ENCODE results near the gene NFS1. TPM values are rescaled to one million over a fixed set of nuclear protein-coding genes. Genes with fewer than 3 reads are reported as not detected.
"Not testable (repeated sequence)": the region's sequence is repeated elsewhere in the genome, so short reads cannot be mapped to it uniquely, and the experiment has no call there.

The NFS1 gene
- polyA plus RNA-seq, 2 of the 4 experiments (the other 2 are of a cell fraction), result 44.0 to 50.5 TPM

DNA sequence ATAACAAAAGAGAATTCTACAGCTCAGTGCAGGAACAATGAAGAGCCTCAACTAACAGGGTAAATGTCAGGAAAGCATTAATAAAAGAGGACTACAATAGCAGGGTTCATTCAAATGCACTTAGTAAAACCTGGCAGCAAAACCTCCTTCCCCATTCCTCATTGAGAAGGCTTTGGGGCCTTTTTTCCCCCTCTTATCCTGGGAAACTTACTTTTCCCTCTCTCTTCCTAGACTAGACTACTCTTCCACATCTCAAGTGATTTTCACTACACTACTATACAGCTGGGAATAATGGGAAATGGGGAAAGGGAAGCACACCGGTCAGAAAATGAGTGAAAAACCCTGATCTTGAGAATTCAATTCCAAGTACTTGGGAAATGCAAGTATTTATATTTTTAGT is 10.1 kb upstream of the NFS1 start:
- WGBS (ENCODE audit: missing lambda C conversion rate), result 90% methylated on average over 1 of the region's 1 CpG
- POLR2A ChIA-PET, result no interaction called here
- Histone ChIP-seq H3K4me2 (no peak overlapping the region), H3K9me3 (no peaks in the 10 kb centered on the region), H3K4me1 (peaks cover 20% of the 10 kb centered on the region; the same call in 1 of the 3 replicates), H3K4me3 (no peak overlapping the region), H3K27ac (no peak overlapping the region)
- ATAC-seq (no peak; a peak in 1 of 6 replicates), FAIRE-seq (no peak), DNase-seq (ENCODE audit: low read depth in 1 of 2, low spot score in 1 of 2) (no peak)
- CTCF ChIA-PET, result interaction anchor here (2.3 to 3.7 kb wide), 3 partner anchors 8 to 175 kb away, joined by 8 to 15 read pairs (median 8); no protein-coding TSS in a partner anchor
- TF ChIP-seq FOSB (CRISPR knock-in tag; IDR thresholded peaks at IDR 0.05), result no peak
- no peak for TF ChIP-seq JUNB (IDR thresholded peaks at IDR 0.05)
- no peak for TF ChIP-seq JUN (IDR thresholded peaks at IDR 0.05)
- no peak for TF ChIP-seq CBX2 (IDR thresholded peaks at IDR 0.05; ENCODE audit: borderline replicate concordance, low read depth)
- TF ChIP-seq ZSCAN20 (CRISPR knock-in tag; IDR thresholded peaks at IDR 0.05), result no peak
- no peak for TF ChIP-seq KDM1A (IDR thresholded peaks at IDR 0.05; ENCODE audit: low read depth)
- TF ChIP-seq FOXS1 (CRISPR knock-in tag; IDR thresholded peaks at IDR 0.05), result no peak
- TF ChIP-seq TP53 (CRISPR knock-in tag; IDR thresholded peaks at IDR 0.05), result no peak
- TF ChIP-seq MAFK (IDR thresholded peaks at IDR 0.05; ENCODE audit: partially characterized antibody), result no peak
- TF ChIP-seq RNF2 (IDR thresholded peaks at IDR 0.05; ENCODE audit: borderline replicate concordance, low read depth), result no peak
- TF ChIP-seq RAD21 (conservative IDR thresholded peaks at IDR 0.05 in 1 of 2, IDR thresholded peaks at IDR 0.05 in 1 of 2), result no peak
- TF ChIP-seq EP300 (IDR thresholded peaks at IDR 0.05), result no peak
- TF ChIP-seq POLR2AphosphoS2 (conservative IDR thresholded peaks at IDR 0.05; ENCODE audit: low read length), result no peak; the same call in 1 of the 2 replicates
- no peak for TF ChIP-seq HOXA7 (CRISPR knock-in tag; IDR thresholded peaks at IDR 0.05)
- TF ChIP-seq, protein P1, sequence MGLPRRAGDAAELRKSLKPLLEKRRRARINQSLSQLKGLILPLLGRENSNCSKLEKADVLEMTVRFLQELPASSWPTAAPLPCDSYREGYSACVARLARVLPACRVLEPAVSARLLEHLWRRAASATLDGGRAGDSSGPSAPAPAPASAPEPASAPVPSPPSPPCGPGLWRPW (IDR thresholded peaks at IDR 0.05), result no peak
- no peak for TF ChIP-seq MYC (IDR thresholded peaks at IDR 0.05; ENCODE audit: borderline replicate concordance, low read length)
- no peak for TF ChIP-seq KDM5A (IDR thresholded peaks at IDR 0.05)

- ChIA-PET POLR2A (interaction anchor here (0.9 to 1.9 kb wide), 3 partner anchors 9 to 245 kb away, joined by 5 to 8 read pairs (median 6); partner anchors contain the start of genes NFS1, ROMO1 and SCAND1), CTCF (interaction anchor here (1.5 to 3.7 kb wide), 3 partner anchors 11 to 176 kb away, joined by 5 to 15 read pairs (median 8); no protein-coding TSS in a partner anchor)
- Histone ChIP-seq H3K4me2 (no peak overlapping the region), H3K4me1 (peaks cover 20% of the 10 kb centered on the region; the same call in 1 of the 3 replicates), H3K27ac (no peak overlapping the region), H3K9me3 (no peaks in the 10 kb centered on the region), H3K4me3 (no peak overlapping the region)
- FAIRE-seq, result no peak
- no peak for ATAC-seq
- no peak for DNase-seq (ENCODE audit: low read depth in 1 of 2, low spot score in 1 of 2)
- no peak for TF ChIP-seq ATOH8 (CRISPR knock-in tag; IDR thresholded peaks at IDR 0.05; ENCODE audit: low read depth)
- TF ChIP-seq POLR2A (IDR thresholded peaks at IDR 0.05; ENCODE audit: low read length), result no peak
- no peak for TF ChIP-seq TP53 (CRISPR knock-in tag; IDR thresholded peaks at IDR 0.05)
- no peak for TF ChIP-seq CHD2 (IDR thresholded peaks at IDR 0.05; ENCODE audit: low read length, partially characterized antibody)
- TF ChIP-seq ESRRA (IDR thresholded peaks at IDR 0.05; ENCODE audit: borderline replicate concordance, low read length), result no peak
- no peak for TF ChIP-seq CBX8 (IDR thresholded peaks at IDR 0.05)
- TF ChIP-seq MAZ (IDR thresholded peaks at IDR 0.05; ENCODE audit: borderline replicate concordance, low read depth, low read length), result no peak
- no peak for TF ChIP-seq GATA3 (IDR thresholded peaks at IDR 0.05; ENCODE audit: borderline replicate concordance)
- TF ChIP-seq ZC3H11A (IDR thresholded peaks at IDR 0.05), result no peak
- no peak for TF ChIP-seq SREBF2 (IDR thresholded peaks at IDR 0.05)
- no peak for TF ChIP-seq ZNF302 (CRISPR knock-in tag; IDR thresholded peaks at IDR 0.05)
- TF ChIP-seq POLR2AphosphoS2 (conservative IDR thresholded peaks at IDR 0.05; ENCODE audit: low read length), result no peak
- no peak for TF ChIP-seq ELK1 (IDR thresholded peaks at IDR 0.05; ENCODE audit: low read depth, low read length)
- no peak for TF ChIP-seq ZFP36 (IDR thresholded peaks at IDR 0.05; ENCODE audit: borderline replicate concordance, partially characterized antibody)
- 70% methylated on average over 1 of the region's 1 CpG for WGBS (ENCODE audit: missing lambda C conversion rate)
These were observed 9.3 kb upstream of the NFS1 start for GRCh38 chr20:35708502-35708901.

DNA sequence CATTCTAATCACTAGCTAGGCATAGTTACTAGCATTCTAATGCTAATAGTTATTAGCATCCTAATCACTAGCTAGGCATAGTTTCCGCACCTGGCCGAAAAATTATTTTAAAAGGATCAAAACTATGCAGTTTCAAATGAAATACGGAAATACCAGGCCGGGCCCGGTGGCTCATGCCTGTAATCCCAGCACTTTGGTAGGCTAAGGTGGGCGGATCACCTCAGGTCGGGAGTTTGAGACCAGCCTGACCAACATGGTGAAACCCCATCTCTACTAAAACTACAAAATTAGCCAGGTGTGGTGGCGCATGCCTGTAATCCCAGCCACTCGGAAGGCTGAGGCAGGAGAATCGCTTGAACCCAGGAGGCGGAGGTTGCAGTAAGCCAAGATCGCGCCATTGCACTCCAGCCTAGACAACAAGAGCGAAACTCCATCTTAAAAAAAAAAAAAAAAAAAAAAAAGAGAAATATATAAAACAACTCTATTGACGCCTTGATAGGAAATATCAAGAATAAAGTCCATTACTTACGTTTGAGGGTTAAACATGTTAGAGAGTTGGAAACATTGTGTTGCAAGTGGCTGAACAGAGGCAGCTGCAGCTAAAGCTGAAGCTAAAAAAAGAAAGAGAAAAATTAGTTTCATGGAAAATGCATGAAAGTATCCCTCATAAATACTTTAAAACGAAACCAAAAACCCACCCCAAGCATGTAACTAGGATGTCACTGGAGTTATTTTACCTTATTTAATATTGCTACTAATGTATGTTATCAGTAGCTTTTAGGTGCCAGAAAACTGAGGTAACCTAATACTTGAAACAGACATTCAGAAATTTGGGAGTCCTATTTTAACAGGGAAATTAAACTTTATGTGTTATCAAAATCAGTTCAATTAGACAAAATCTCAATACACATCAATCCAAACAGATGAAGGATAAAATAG is 7.7 kb upstream of the NFS1 start:
- CTCF ChIA-PET, result interaction anchor here (0.8 to 2.1 kb wide), 4 partner anchors 10 to 247 kb away, joined by 3 to 5 read pairs (median 5); partner anchors contain the start of gene SCAND1
- not testable (repeated sequence) for H3K27ac ChIP-seq; H3K9me3 ChIP-seq; FAIRE-seq; H3K4me2 ChIP-seq; DNase-seq (ENCODE audit: low read depth in 1 of 2, low spot score in 1 of 2); ATAC-seq; H3K4me3 ChIP-seq
- H3K4me1 ChIP-seq, result peaks cover 22% of the 10 kb centered on the region; the same call in 2 of the 3 replicates
- WGBS (ENCODE audit: missing lambda C conversion rate), result 93% methylated on average over 17 of the region's 17 CpGs
- POLR2A ChIA-PET, result interaction anchor here (1.9 kb wide), 1 partner anchor 8 kb away, joined by 8 read pairs; the partner anchor contains the start of genes NFS1 and ROMO1
